DND-41 (cell line): ENCODE measurements around the gene CTCF.

Source experiments
- ATAC-seq: fragments of 200-7000 bp; cut with Tn5 transposase; 3 replicates; pipeline ENCODE4 v1.9.1; 2021; ENCODE audit warnings: low read depth; ENCODE audit not compliant: insufficient read depth
- DNase-seq: peaks from one replicate; pipeline ENCODE4 v3.0.0-alpha.2; 2020
- H2AFZ ChIP-seq: 2 replicates; pipeline ENCODE4 v1.6.0; 2012; ENCODE audit warnings: low read depth, low read length
- H3K27ac ChIP-seq: 2 replicates; pipeline ENCODE4 v1.5.1; 2012; ENCODE audit warnings: low read length, inconsistent platforms
- H3K27me3 ChIP-seq: fragments of 200-600 bp; sonication (generic); 2 replicates; pipeline ENCODE4 v1.6.0; 2012; ENCODE audit warnings: low read length, mild to moderate bottlenecking, inconsistent platforms; ENCODE audit not compliant: insufficient read depth, poor library complexity
- H3K36me3 ChIP-seq: 2 replicates; pipeline ENCODE4 v1.5.1; 2012; ENCODE audit warnings: low read length, inconsistent platforms; ENCODE audit not compliant: insufficient read depth
- H3K4me1 ChIP-seq: 2 replicates; pipeline ENCODE4 v1.5.1; 2012; ENCODE audit warnings: mild to moderate bottlenecking, low read length; ENCODE audit not compliant: insufficient read depth
- H3K4me2 ChIP-seq: 2 replicates; pipeline ENCODE4 v1.6.0; 2012; ENCODE audit warnings: mild to moderate bottlenecking, moderate library complexity, low read length, inconsistent platforms; ENCODE audit not compliant: insufficient read depth
- H3K4me3 ChIP-seq, 2 experiments: fragments of 200-600 bp in 1 of 2; shearing (Covaris generic) in 1 of 2; 2 replicates each; pipeline ENCODE4 v1.5.1; 2012 to 2016; ENCODE audit warnings: inconsistent platforms in 2 of 2, low read length in 2 of 2, mild to moderate bottlenecking in 2 of 2, low read depth in 1 of 2, moderate library complexity in 1 of 2
- H3K79me2 ChIP-seq: 2 replicates; pipeline ENCODE4 v1.6.0; 2012; ENCODE audit warnings: low read length, inconsistent platforms; ENCODE audit not compliant: insufficient read depth
- H3K9ac ChIP-seq: 2 replicates; pipeline ENCODE4 v1.6.0; 2012; ENCODE audit warnings: low read depth, mild to moderate bottlenecking, inconsistent platforms, low read length, moderate library complexity
- H3K9me3 ChIP-seq: 2 replicates; pipeline ENCODE4 v1.5.1; 2012; ENCODE audit warnings: low read length, moderate library complexity, mild to moderate bottlenecking, inconsistent platforms; ENCODE audit not compliant: insufficient read depth, severe bottlenecking
- H4K20me1 ChIP-seq: 2 replicates; pipeline ENCODE4 v1.6.0; 2012; ENCODE audit warnings: low read length; ENCODE audit not compliant: insufficient read depth
- CTCF ChIP-seq: IDR thresholded peaks from 2 replicates; pipeline ENCODE4 v1.5.1; 2012; ENCODE audit warnings: borderline replicate concordance, low read length, moderate library complexity, mild to moderate bottlenecking; ENCODE audit not compliant: poor library complexity, severe bottlenecking; ENCODE audit errors: extremely low read depth
- EZH2 ChIP-seq: IDR thresholded peaks from 3 replicates; pipeline ENCODE4 v1.6.1; 2012; ENCODE audit warnings: borderline replicate concordance, low read depth, mild to moderate bottlenecking, moderate library complexity, low read length, inconsistent platforms; ENCODE audit not compliant: severe bottlenecking

The CTCF gene

GRCh38 chr16:67552476-67552875, 9.8 kb upstream of the CTCF start:
- Histone ChIP-seq H3K4me2 (no peak overlapping the region), H3K9ac (no peak overlapping the region), H3K79me2 (peaks cover 40% of the 10 kb centered on the region; the same call in 1 of the 2 replicates), H4K20me1 (no peaks in the 10 kb centered on the region), H2AFZ (no peak overlapping the region), H3K27me3 (no peaks in the 10 kb centered on the region), H3K9me3 (no peaks in the 10 kb centered on the region), H3K4me1 (peaks cover 68% of the 10 kb centered on the region), H3K27ac (peak overlapping the region; percentile 65), H3K36me3 (no peaks in the 10 kb centered on the region), H3K4me3 (no peak overlapping the region)
- ATAC-seq: no peak
- no peak for TF ChIP-seq CTCF
- TF ChIP-seq EZH2: no peak
- DNase-seq: peak; percentile 26

- H3K27ac ChIP-seq: peak overlapping the region; percentile 90
- peak overlapping the region; percentile 38 for H3K9ac ChIP-seq
- H3K4me1 ChIP-seq: peaks cover 59% of the 10 kb centered on the region
- DNase-seq (peak; percentile 22), ATAC-seq (peak; percentile 75)
- H3K27me3 ChIP-seq: no peaks in the 10 kb centered on the region
- H3K79me2 ChIP-seq: peaks cover 54% of the 10 kb centered on the region
- no peaks in the 10 kb centered on the region for H4K20me1 ChIP-seq
- H2AFZ ChIP-seq: peak overlapping the region; percentile 42
- H3K4me3 ChIP-seq: no peak overlapping the region
- H3K9me3 ChIP-seq: no peaks in the 10 kb centered on the region
- H3K4me2 ChIP-seq: peak overlapping the region; percentile 9
- TF ChIP-seq CTCF (no peak), EZH2 (no peak)
- H3K36me3 ChIP-seq: no peaks in the 10 kb centered on the region
These were observed 6.5 kb upstream of the CTCF start for GRCh38 chr16:67555795-67556212.

- Histone ChIP-seq H3K9me3 (no peaks in the 10 kb centered on the region), H3K79me2 (peaks cover 56% of the 10 kb centered on the region), H3K36me3 (peaks cover 10% of the 10 kb centered on the region; the same call in 1 of the 2 replicates), H2AFZ (no peak overlapping the region), H3K9ac (peak overlapping the region; percentile 13; the same call in 1 of the 2 replicates), H3K27me3 (no peaks in the 10 kb centered on the region), H3K4me2 (no peak overlapping the region), H4K20me1 (peaks cover 7% of the 10 kb centered on the region), H3K4me3 (no peak overlapping the region), H3K27ac (peak overlapping the region; percentile 49; the same call in 1 of the 2 replicates), H3K4me1 (peaks cover 52% of the 10 kb centered on the region)
- no peak for TF ChIP-seq CTCF
- TF ChIP-seq EZH2: no peak
- DNase-seq (no peak), ATAC-seq (no peak)
These were observed 3.5 kb upstream of the CTCF start for GRCh38 chr16:67558859-67559258.

GRCh38 chr16:67560827-67561342, 1.4 kb upstream of the CTCF start:
- Histone ChIP-seq H3K27me3 (no peaks in the 10 kb centered on the region), H3K4me2 (peak overlapping the region; percentile 93), H3K4me1 (peaks cover 64% of the 10 kb centered on the region), H3K36me3 (peaks cover 13% of the 10 kb centered on the region; the same call in 1 of the 2 replicates), H4K20me1 (peaks cover 27% of the 10 kb centered on the region), H2AFZ (no peak overlapping the region), H3K4me3 (peak overlapping the region; percentile 41 to 84; a peak in 3 of 4 replicates), H3K79me2 (peaks cover 67% of the 10 kb centered on the region), H3K9me3 (no peaks in the 10 kb centered on the region), H3K27ac (peak overlapping the region; percentile 96), H3K9ac (peak overlapping the region; percentile 100)
- DNase-seq: no peak
- ATAC-seq: no peak
- TF ChIP-seq CTCF: no peak
- no peak for TF ChIP-seq EZH2
